Activated T-helper 17 cell treated with anti-CD3 and anti-CD28 coated beads, Interleukin-2, amount 50 U/mL, for 72 hours (primary cell): ENCODE measurements around the gene ABCF3. TPM values are rescaled to one million over a fixed set of nuclear protein-coding genes. Genes with fewer than 3 reads are reported as not detected.

ENCODE experiments used
- ATAC-seq: fragments of 150-1000 bp; cut with Tn5 transposase; replicated peaks from 2 replicates; pipeline ENCODE4 v1.10.0; 2021; ENCODE audit warnings: mild to moderate bottlenecking, moderate library complexity
- H3K27ac Mint-ChIP-seq: one replicate; pipeline ENCODE4 v1.8.0; 2022; ENCODE audit warnings: mixed read lengths
- H3K27me3 Mint-ChIP-seq: one replicate; pipeline ENCODE4 v1.8.0; 2022; ENCODE audit warnings: mixed read lengths
- H3K36me3 Mint-ChIP-seq: one replicate; pipeline ENCODE4 v1.8.0; 2022; ENCODE audit warnings: low read depth, mild to moderate bottlenecking, mixed read lengths
- H3K4me1 Mint-ChIP-seq: one replicate; pipeline ENCODE4 v1.8.0; 2022; ENCODE audit warnings: mixed read lengths
- H3K4me3 Mint-ChIP-seq: one replicate; pipeline ENCODE4 v1.8.0; 2022; ENCODE audit warnings: mild to moderate bottlenecking, mixed read lengths
- H3K9me3 Mint-ChIP-seq: one replicate; pipeline ENCODE4 v1.8.0; 2022; ENCODE audit warnings: mixed read lengths
- total RNA-seq, 2 donors: library from RNA; stranded (reverse); gene quantifications; one replicate each; pipeline ENCODE4 v1.2.3, GENCODE V29; 2022

ABCF3 gene
- total RNA-seq, 2 donors from 2014 or later = 75.5 to 93.5 TPM

GRCh38 chr3:184188080-184188479, 2.1 kb downstream of the ABCF3 start:
- Mint-ChIP-seq H3K36me3 (peaks cover 98% of the 10 kb centered on the region), H3K9me3 (no peaks in the 10 kb centered on the region), H3K4me3 (peak overlapping the region; percentile 100), H3K27me3 (no peaks in the 10 kb centered on the region), H3K27ac (no peak overlapping the region), H3K4me1 (peaks cover 20% of the 10 kb centered on the region)
- no peak for ATAC-seq

- Mint-ChIP-seq H3K27ac (no peak overlapping the region), H3K27me3 (no peaks in the 10 kb centered on the region), H3K4me1 (peaks cover 20% of the 10 kb centered on the region), H3K4me3 (no peak overlapping the region), H3K9me3 (no peaks in the 10 kb centered on the region), H3K36me3 (peaks cover 98% of the 10 kb centered on the region)
- ATAC-seq = no peak
These were observed 3.4 kb downstream of the ABCF3 start for GRCh38 chr3:184189421-184189820.

GRCh38 chr3:184192889-184193288, 6.9 kb downstream of the ABCF3 start:
- peaks cover 79% of the 10 kb centered on the region for H3K36me3 Mint-ChIP-seq
- no peaks in the 10 kb centered on the region for H3K27me3 Mint-ChIP-seq
- H3K27ac Mint-ChIP-seq = no peak overlapping the region
- H3K9me3 Mint-ChIP-seq = no peaks in the 10 kb centered on the region
- ATAC-seq = no peak
- no peaks in the 10 kb centered on the region for H3K4me1 Mint-ChIP-seq
- H3K4me3 Mint-ChIP-seq = no peak overlapping the region

- H3K27me3 Mint-ChIP-seq = no peaks in the 10 kb centered on the region
- peaks cover 68% of the 10 kb centered on the region for H3K36me3 Mint-ChIP-seq
- no peaks in the 10 kb centered on the region for H3K4me1 Mint-ChIP-seq
- H3K4me3 Mint-ChIP-seq = no peak overlapping the region
- H3K9me3 Mint-ChIP-seq = no peaks in the 10 kb centered on the region
- no peak for ATAC-seq
- H3K27ac Mint-ChIP-seq = no peak overlapping the region
These were observed 8.1 kb downstream of the ABCF3 start for GRCh38 chr3:184193991-184194539.

- Mint-ChIP-seq H3K4me1 (no peaks in the 10 kb centered on the region), H3K27ac (no peak overlapping the region), H3K9me3 (no peaks in the 10 kb centered on the region), H3K4me3 (no peak overlapping the region), H3K36me3 (peaks cover 43% of the 10 kb centered on the region), H3K27me3 (no peaks in the 10 kb centered on the region)
- no peak for ATAC-seq
These were observed 10.5 kb downstream of the ABCF3 start for GRCh38 chr3:184196536-184196935.

GRCh38 chr3:184198509-184198908, 12.5 kb downstream of the ABCF3 start:
- no peak for ATAC-seq
- no peaks in the 10 kb centered on the region for H3K27me3 Mint-ChIP-seq
- H3K9me3 Mint-ChIP-seq = no peaks in the 10 kb centered on the region
- H3K4me3 Mint-ChIP-seq = no peak overlapping the region
- peaks cover 23% of the 10 kb centered on the region for H3K36me3 Mint-ChIP-seq
- H3K4me1 Mint-ChIP-seq = no peaks in the 10 kb centered on the region
- no peak overlapping the region for H3K27ac Mint-ChIP-seq

- no peak overlapping the region for H3K27ac Mint-ChIP-seq
These were observed 14.8 kb downstream of the ABCF3 start for GRCh38 chr3:184200825-184201224.

GRCh38 chr3:184203526-184203925, 17.5 kb downstream of the ABCF3 start:
- Mint-ChIP-seq H3K27me3 (peaks cover 14% of the 10 kb centered on the region), H3K4me3 (no peak overlapping the region), H3K9me3 (no peaks in the 10 kb centered on the region), H3K27ac (no peak overlapping the region), H3K4me1 (no peaks in the 10 kb centered on the region), H3K36me3 (no peaks in the 10 kb centered on the region)
- no peak for ATAC-seq

More at GRCh38 chr3:184200825-184201224, 14.8 kb downstream of the ABCF3 start:
- peaks cover 4% of the 10 kb centered on the region for H3K27me3 Mint-ChIP-seq
- no peak for ATAC-seq
- no peaks in the 10 kb centered on the region for H3K4me1 Mint-ChIP-seq
- no peaks in the 10 kb centered on the region for H3K9me3 Mint-ChIP-seq
- no peak overlapping the region for H3K4me3 Mint-ChIP-seq
- H3K36me3 Mint-ChIP-seq = no peaks in the 10 kb centered on the region

- H3K4me3 Mint-ChIP-seq = no peak overlapping the region
- H3K9me3 Mint-ChIP-seq = no peaks in the 10 kb centered on the region
- H3K27ac Mint-ChIP-seq = no peak overlapping the region
- ATAC-seq = no peak
- H3K4me1 Mint-ChIP-seq = no peaks in the 10 kb centered on the region
- no peaks in the 10 kb centered on the region for H3K36me3 Mint-ChIP-seq
- H3K27me3 Mint-ChIP-seq = peaks cover 17% of the 10 kb centered on the region
These were observed 23.3 kb downstream of the ABCF3 start for GRCh38 chr3:184209146-184209923.

- Mint-ChIP-seq H3K9me3 (no peaks in the 10 kb centered on the region), H3K36me3 (no peaks in the 10 kb centered on the region), H3K27me3 (peaks cover 15% of the 10 kb centered on the region), H3K27ac (no peak overlapping the region), H3K4me3 (no peak overlapping the region), H3K4me1 (no peaks in the 10 kb centered on the region)
- no peak for ATAC-seq
These were observed 25.3 kb downstream of the ABCF3 start for GRCh38 chr3:184211297-184211696.

GRCh38 chr3:184211718-184212117, 25.7 kb downstream of the ABCF3 start:
- Mint-ChIP-seq H3K9me3 (no peaks in the 10 kb centered on the region), H3K36me3 (no peaks in the 10 kb centered on the region), H3K27me3 (peaks cover 12% of the 10 kb centered on the region), H3K27ac (no peak overlapping the region), H3K4me1 (no peaks in the 10 kb centered on the region), H3K4me3 (no peak overlapping the region)
- no peak for ATAC-seq

- Mint-ChIP-seq H3K27me3 (peaks cover 18% of the 10 kb centered on the region), H3K4me1 (no peaks in the 10 kb centered on the region), H3K9me3 (no peaks in the 10 kb centered on the region), H3K27ac (no peak overlapping the region), H3K4me3 (no peak overlapping the region), H3K36me3 (no peaks in the 10 kb centered on the region)
- no peak for ATAC-seq
These were observed 32.8 kb downstream of the ABCF3 start for GRCh38 chr3:184218814-184219213.

- H3K36me3 Mint-ChIP-seq = no peaks in the 10 kb centered on the region
- no peak for ATAC-seq
- no peak overlapping the region for H3K4me3 Mint-ChIP-seq
- peaks cover 31% of the 10 kb centered on the region for H3K27me3 Mint-ChIP-seq
- no peak overlapping the region for H3K27ac Mint-ChIP-seq
- no peaks in the 10 kb centered on the region for H3K4me1 Mint-ChIP-seq
- no peaks in the 10 kb centered on the region for H3K9me3 Mint-ChIP-seq
These were observed 36.5 kb downstream of the ABCF3 start for GRCh38 chr3:184222521-184222920.

- no peaks in the 10 kb centered on the region for H3K36me3 Mint-ChIP-seq
- no peak overlapping the region for H3K27ac Mint-ChIP-seq
- H3K27me3 Mint-ChIP-seq = peaks cover 38% of the 10 kb centered on the region
These were observed 37.9 kb downstream of the ABCF3 start for GRCh38 chr3:184223946-184224345.

GRCh38 chr3:184227481-184227935, 41.5 kb downstream of the ABCF3 start:
- peaks cover 8% of the 10 kb centered on the region for H3K4me1 Mint-ChIP-seq
- peaks cover 9% of the 10 kb centered on the region for H3K36me3 Mint-ChIP-seq
- H3K27me3 Mint-ChIP-seq = peaks cover 52% of the 10 kb centered on the region
- peak; percentile 65 for ATAC-seq
- no peak overlapping the region for H3K4me3 Mint-ChIP-seq
- H3K9me3 Mint-ChIP-seq = no peaks in the 10 kb centered on the region
- no peak overlapping the region for H3K27ac Mint-ChIP-seq

More at GRCh38 chr3:184223946-184224345, 37.9 kb downstream of the ABCF3 start:
- no peaks in the 10 kb centered on the region for H3K9me3 Mint-ChIP-seq
- no peak overlapping the region for H3K4me3 Mint-ChIP-seq
- H3K4me1 Mint-ChIP-seq = no peaks in the 10 kb centered on the region
- no peak for ATAC-seq
